ENCODE data around the gene GARIN5B. TPM values are rescaled to one million over a fixed set of nuclear protein-coding genes. Genes with fewer than 3 reads are reported as not detected.
"Not testable (repeated sequence)": the region's sequence is repeated elsewhere in the genome, so short reads cannot be mapped to it uniquely, and the experiment has no call there.

Gene GARIN5B
- total and polyA plus RNA-seq, 12 donors: not detected

GRCh38 chr19:55405638-55406037 is 42.6 kb upstream of the GARIN5B start:
- Histone ChIP-seq H3K4me1 (peaks cover 4 to 27% (median 17%) of the 10 kb centered on the region in 9 donors), H3K27ac (no peak overlapping the region), H3K9me3 (peaks cover 0 to 5% (median 0%) of the 10 kb centered on the region in 11 donors), H3K27me3 (no peaks in the 10 kb centered on the region), H3K36me3 (peaks cover 0 to 55% (median 21%) of the 10 kb centered on the region in 9 donors), H3K4me3 (peak overlapping the region in 1 of 10 donors; percentile 89)
- intact Hi-C loops (cut with DNase I): loop anchor here in 1 of 10 donors (5.0 kb wide), 1 partner anchor 148 kb away; the partner anchor contains the start of gene PPP6R1
- no peak for TF ChIP-seq CTCF (IDR thresholded peaks at IDR 0.05)
- 83 to 86% methylated on average over 5 of the region's 5 CpGs for WGBS, 2 donors
- no peak for ATAC-seq
- DNase-seq: no peak

- H3K36me3 ChIP-seq: peaks cover 0 to 68% (median 21%) of the 10 kb centered on the region in 9 donors
- TF ChIP-seq CTCF (IDR thresholded peaks at IDR 0.05): no peak
Measured at GRCh38 chr19:55402509-55402908, 39.4 kb upstream of the GARIN5B start.

GRCh38 chr19:55401390-55401789 is 38.3 kb upstream of the GARIN5B start:
- intact Hi-C loops (cut with DNase I); ATAC-seq: not testable (repeated sequence)
- H3K36me3 ChIP-seq: peaks cover 0 to 68% (median 21%) of the 10 kb centered on the region in 9 donors

More at GRCh38 chr19:55402509-55402908, 39.4 kb upstream of the GARIN5B start:
- DNase-seq: no peak
- ATAC-seq: no peak
- H3K9me3 ChIP-seq: no peaks in the 10 kb centered on the region
- H3K27me3 ChIP-seq: no peaks in the 10 kb centered on the region
- intact Hi-C loops (cut with DNase I): no loop called here
- H3K27ac ChIP-seq: no peak overlapping the region
- WGBS, 2 donors: 82 to 86% methylated on average over 2 of the region's 2 CpGs
- no peak overlapping the region for H3K4me3 ChIP-seq
- peaks cover 4 to 26% (median 17%) of the 10 kb centered on the region in 9 donors for H3K4me1 ChIP-seq

GRCh38 chr19:55400281-55401087 is 37.4 kb upstream of the GARIN5B start:
- Histone ChIP-seq H3K4me3 (no peak overlapping the region), H3K36me3 (peaks cover 0 to 59% (median 21%) of the 10 kb centered on the region in 9 donors)

More at GRCh38 chr19:55401390-55401789, 38.3 kb upstream of the GARIN5B start:
- H3K4me3 ChIP-seq, DNase-seq, H3K27ac ChIP-seq, H3K27me3 ChIP-seq, H3K9me3 ChIP-seq: not testable (repeated sequence)
- H3K4me1 ChIP-seq: peaks cover 0 to 16% (median 8%) of the 10 kb centered on the region in 9 donors
- WGBS, 2 donors: 85 to 92% methylated on average over 20 to 21 of the region's 28 CpGs

More at GRCh38 chr19:55400281-55401087, 37.4 kb upstream of the GARIN5B start:
- DNase-seq (no peak), ATAC-seq (no peak)
- no peak for TF ChIP-seq CTCF (IDR thresholded peaks at IDR 0.05)
- WGBS, 2 donors: 90% methylated on average over 14 of the region's 14 CpGs
- Histone ChIP-seq H3K27me3 (no peaks in the 10 kb centered on the region), H3K9me3 (no peaks in the 10 kb centered on the region), H3K27ac (no peak overlapping the region), H3K4me1 (peaks cover 0 to 7% (median 0%) of the 10 kb centered on the region in 9 donors)
- intact Hi-C loops (cut with DNase I): no loop called here

All from heart right ventricle (tissue), 16 donors.